ENCODE results near the gene CYP4F3.

DNA sequence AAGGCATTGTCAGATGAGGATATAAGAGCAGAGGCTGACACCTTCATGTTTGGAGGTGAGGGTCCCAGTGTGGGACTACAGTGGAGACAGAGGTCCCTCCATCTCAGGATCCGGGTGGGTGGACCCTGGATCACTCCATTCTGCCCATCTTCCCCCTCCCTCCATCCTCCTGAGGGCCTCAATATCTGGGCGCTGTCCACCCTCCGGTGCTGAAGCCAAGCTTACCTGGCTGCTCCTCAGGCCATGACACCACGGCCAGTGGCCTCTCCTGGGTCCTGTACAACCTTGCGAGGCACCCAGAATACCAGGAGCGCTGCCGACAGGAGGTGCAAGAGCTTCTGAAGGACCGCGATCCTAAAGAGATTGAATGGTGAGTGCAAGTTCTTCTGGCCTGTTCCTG lies 44.1 kb downstream of the CYP4F3 start:
- TF ChIP-seq EZH2 (IDR thresholded peaks at IDR 0.05) (no peak), POLR2AphosphoS5 (IDR thresholded peaks at IDR 0.05; ENCODE audit: borderline replicate concordance, low read depth, low read length) (no peak), FOXP2 (optimal IDR thresholded peaks at IDR 0.05; ENCODE audit: control extremely low read depth, extremely low read length, insufficient read depth) (no peak)

All from SK-N-MC (cell line).